ENCODE measurements around the gene SHISA2. TPM values are rescaled to one million over a fixed set of nuclear protein-coding genes. Genes with fewer than 3 reads are reported as not detected.

SHISA2 gene
- total RNA-seq, 2 experiments from 2014 or later = 0.45 to 0.50 TPM

- Mint-ChIP-seq H3K4me1 (ENCODE audit: low read depth) (peaks cover 26% of the 10 kb centered on the region), H3K27me3 (ENCODE audit: low read depth) (peaks cover 22% of the 10 kb centered on the region), H3K4me3 (no peak overlapping the region), H3K9me3 (ENCODE audit: insufficient read depth) (no peaks in the 10 kb centered on the region), H3K27ac (no peak overlapping the region), H3K36me3 (ENCODE audit: low read depth) (no peaks in the 10 kb centered on the region)
- DNase-seq (no peak), ATAC-seq (no peak)
- ChIA-PET POLR2A (no interaction called here), CTCF (no interaction called here)
Measured at GRCh38 chr13:26047040-26047439, 4.8 kb downstream of the SHISA2 start.

DNA sequence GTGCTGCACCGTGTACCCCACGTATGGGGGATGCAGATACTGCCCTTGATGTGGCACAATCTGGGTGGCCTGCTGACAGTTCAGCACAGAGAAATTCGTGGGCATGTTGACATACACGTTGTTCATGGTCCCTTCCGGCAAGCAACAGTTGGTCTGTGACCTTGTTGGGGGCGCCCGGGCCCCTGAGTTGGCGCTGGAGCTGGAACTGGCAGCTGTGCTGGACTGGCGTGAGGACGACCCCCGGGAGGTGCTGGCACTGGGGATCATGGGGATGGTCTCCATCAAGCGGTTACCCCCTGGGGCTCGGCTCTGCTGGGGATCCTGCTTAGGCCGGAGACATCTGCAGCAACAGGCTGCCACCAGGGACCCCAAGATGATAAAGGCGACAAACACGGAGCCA is 5.2 kb downstream of the SHISA2 start:
- Mint-ChIP-seq H3K27ac (no peak overlapping the region), H3K4me3 (no peak overlapping the region)
- POLR2A ChIA-PET = no interaction called here

GRCh38 chr13:26045142-26045541 is 6.7 kb downstream of the SHISA2 start:
- ATAC-seq = peak; percentile 63
- Mint-ChIP-seq H3K4me1 (ENCODE audit: low read depth) (peaks cover 25% of the 10 kb centered on the region), H3K4me3 (no peak overlapping the region), H3K36me3 (ENCODE audit: low read depth) (no peaks in the 10 kb centered on the region), H3K9me3 (ENCODE audit: insufficient read depth) (no peaks in the 10 kb centered on the region), H3K27ac (peak overlapping the region; percentile 18), H3K27me3 (ENCODE audit: low read depth) (peaks cover 21% of the 10 kb centered on the region)
- DNase-seq = no peak
- ChIA-PET CTCF (no interaction called here), POLR2A (no interaction called here)

More for the DNA sequence above, 5.2 kb downstream of the SHISA2 start:
- no peaks in the 10 kb centered on the region for H3K9me3 Mint-ChIP-seq (ENCODE audit: insufficient read depth)
- H3K27me3 Mint-ChIP-seq (ENCODE audit: low read depth) = peaks cover 25% of the 10 kb centered on the region
- H3K36me3 Mint-ChIP-seq (ENCODE audit: low read depth) = no peaks in the 10 kb centered on the region
- CTCF ChIA-PET = no interaction called here
- ATAC-seq = no peak
- no peak for DNase-seq
- peaks cover 25% of the 10 kb centered on the region for H3K4me1 Mint-ChIP-seq (ENCODE audit: low read depth)

- H3K4me3 Mint-ChIP-seq = no peak overlapping the region
- peaks cover 16% of the 10 kb centered on the region for H3K4me1 Mint-ChIP-seq (ENCODE audit: low read depth)
- H3K36me3 Mint-ChIP-seq (ENCODE audit: low read depth) = no peaks in the 10 kb centered on the region
- ChIA-PET CTCF (interaction anchor here (1.2 kb wide), 2 partner anchors 46 to 213 kb away, joined by 3 to 4 read pairs; no protein-coding TSS in a partner anchor), POLR2A (interaction anchor here (0.6 kb wide), 1 partner anchor 104 kb away, joined by 4 read pairs; no protein-coding TSS in a partner anchor)
- no peak overlapping the region for H3K27ac Mint-ChIP-seq
- peaks cover 8% of the 10 kb centered on the region for H3K27me3 Mint-ChIP-seq (ENCODE audit: low read depth)
- DNase-seq (no peak), ATAC-seq (no peak)
- no peaks in the 10 kb centered on the region for H3K9me3 Mint-ChIP-seq (ENCODE audit: insufficient read depth)
Measured at GRCh38 chr13:26042785-26043184, 9.0 kb downstream of the SHISA2 start.

- CTCF ChIA-PET = no interaction called here
Measured at GRCh38 chr13:26041444-26041843, 10.4 kb downstream of the SHISA2 start.

GRCh38 chr13:26038931-26039475 is 12.8 kb downstream of the SHISA2 start:
- POLR2A ChIA-PET = no interaction called here
- DNase-seq = no peak
- H3K27me3 Mint-ChIP-seq (ENCODE audit: low read depth) = peaks cover 5% of the 10 kb centered on the region
- CTCF ChIA-PET = no interaction called here
- no peaks in the 10 kb centered on the region for H3K36me3 Mint-ChIP-seq (ENCODE audit: low read depth)
- H3K4me3 Mint-ChIP-seq = no peak overlapping the region
- H3K4me1 Mint-ChIP-seq (ENCODE audit: low read depth) = peaks cover 4% of the 10 kb centered on the region
- no peak for ATAC-seq
- no peak overlapping the region for H3K27ac Mint-ChIP-seq
- H3K9me3 Mint-ChIP-seq (ENCODE audit: insufficient read depth) = no peaks in the 10 kb centered on the region

More at GRCh38 chr13:26041444-26041843, 10.4 kb downstream of the SHISA2 start:
- Mint-ChIP-seq H3K4me3 (no peak overlapping the region), H3K36me3 (ENCODE audit: low read depth) (no peaks in the 10 kb centered on the region), H3K9me3 (ENCODE audit: insufficient read depth) (no peaks in the 10 kb centered on the region), H3K4me1 (ENCODE audit: low read depth) (peaks cover 16% of the 10 kb centered on the region), H3K27me3 (ENCODE audit: low read depth) (peaks cover 5% of the 10 kb centered on the region), H3K27ac (no peak overlapping the region)
- POLR2A ChIA-PET = no interaction called here
- DNase-seq (no peak), ATAC-seq (no peak)

- no peak overlapping the region for H3K27ac Mint-ChIP-seq
- ATAC-seq (no peak), DNase-seq (peak; percentile 47)
- ChIA-PET POLR2A (no interaction called here), CTCF (interaction anchor here (0.7 to 1.3 kb wide), 4 partner anchors 16 to 30 kb away, joined by 3 to 4 read pairs (median 3); no protein-coding TSS in a partner anchor)
- no peaks in the 10 kb centered on the region for H3K4me1 Mint-ChIP-seq (ENCODE audit: low read depth)
- no peaks in the 10 kb centered on the region for H3K36me3 Mint-ChIP-seq (ENCODE audit: low read depth)
- H3K4me3 Mint-ChIP-seq = no peak overlapping the region
- H3K27me3 Mint-ChIP-seq (ENCODE audit: low read depth) = peaks cover 7% of the 10 kb centered on the region
- H3K9me3 Mint-ChIP-seq (ENCODE audit: insufficient read depth) = no peaks in the 10 kb centered on the region
Measured at GRCh38 chr13:26037302-26037701, 14.5 kb downstream of the SHISA2 start.

GRCh38 chr13:26036383-26036782 is 15.4 kb downstream of the SHISA2 start:
- ChIA-PET POLR2A (no interaction called here), CTCF (interaction anchor here (0.6 kb wide), 1 partner anchor 62 kb away, joined by 3 read pairs; no protein-coding TSS in a partner anchor)
- ATAC-seq = no peak
- Mint-ChIP-seq H3K9me3 (ENCODE audit: insufficient read depth) (no peaks in the 10 kb centered on the region), H3K4me1 (ENCODE audit: low read depth) (no peaks in the 10 kb centered on the region), H3K4me3 (no peak overlapping the region), H3K36me3 (ENCODE audit: low read depth) (no peaks in the 10 kb centered on the region), H3K27ac (no peak overlapping the region), H3K27me3 (ENCODE audit: low read depth) (peaks cover 2% of the 10 kb centered on the region)
- DNase-seq = no peak

- no peak overlapping the region for H3K4me3 Mint-ChIP-seq
- POLR2A ChIA-PET = no interaction called here
- DNase-seq = no peak
- CTCF ChIA-PET = no interaction called here
- no peak for ATAC-seq
- H3K4me1 Mint-ChIP-seq (ENCODE audit: low read depth) = no peaks in the 10 kb centered on the region
- H3K36me3 Mint-ChIP-seq (ENCODE audit: low read depth) = no peaks in the 10 kb centered on the region
- no peaks in the 10 kb centered on the region for H3K9me3 Mint-ChIP-seq (ENCODE audit: insufficient read depth)
- no peak overlapping the region for H3K27ac Mint-ChIP-seq
- peaks cover 2% of the 10 kb centered on the region for H3K27me3 Mint-ChIP-seq (ENCODE audit: low read depth)
Measured at GRCh38 chr13:26034018-26034417, 17.8 kb downstream of the SHISA2 start.

DNA sequence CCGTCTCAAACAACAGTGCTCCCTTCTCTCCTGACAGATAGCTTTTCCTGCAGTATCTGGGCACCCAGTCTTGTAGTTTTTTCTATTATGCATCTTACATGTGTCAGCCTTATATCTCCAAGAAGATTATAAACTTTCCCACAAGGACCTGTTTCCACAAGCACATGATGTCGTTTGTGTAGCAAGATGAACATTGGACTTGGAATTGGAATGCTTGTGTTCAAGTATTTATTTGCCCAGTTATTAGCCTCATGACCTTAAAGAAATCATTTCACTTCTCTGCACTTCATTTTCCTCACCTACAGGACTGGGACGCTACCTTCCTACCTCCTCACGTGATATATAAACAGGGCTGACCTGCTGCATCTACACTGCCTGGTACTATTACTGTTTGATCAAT is 21.5 kb downstream of the SHISA2 start:
- ATAC-seq (no peak), DNase-seq (no peak)
- peaks cover 4% of the 10 kb centered on the region for H3K27me3 Mint-ChIP-seq (ENCODE audit: low read depth)
- POLR2A ChIA-PET = interaction anchor here (0.6 kb wide), 1 partner anchor 518 kb away, joined by 3 read pairs; no protein-coding TSS in a partner anchor
- H3K4me1 Mint-ChIP-seq (ENCODE audit: low read depth) = no peaks in the 10 kb centered on the region
- no peak overlapping the region for H3K27ac Mint-ChIP-seq
- CTCF ChIA-PET = no interaction called here
- H3K36me3 Mint-ChIP-seq (ENCODE audit: low read depth) = no peaks in the 10 kb centered on the region
- no peaks in the 10 kb centered on the region for H3K9me3 Mint-ChIP-seq (ENCODE audit: insufficient read depth)
- H3K4me3 Mint-ChIP-seq = no peak overlapping the region

DNA sequence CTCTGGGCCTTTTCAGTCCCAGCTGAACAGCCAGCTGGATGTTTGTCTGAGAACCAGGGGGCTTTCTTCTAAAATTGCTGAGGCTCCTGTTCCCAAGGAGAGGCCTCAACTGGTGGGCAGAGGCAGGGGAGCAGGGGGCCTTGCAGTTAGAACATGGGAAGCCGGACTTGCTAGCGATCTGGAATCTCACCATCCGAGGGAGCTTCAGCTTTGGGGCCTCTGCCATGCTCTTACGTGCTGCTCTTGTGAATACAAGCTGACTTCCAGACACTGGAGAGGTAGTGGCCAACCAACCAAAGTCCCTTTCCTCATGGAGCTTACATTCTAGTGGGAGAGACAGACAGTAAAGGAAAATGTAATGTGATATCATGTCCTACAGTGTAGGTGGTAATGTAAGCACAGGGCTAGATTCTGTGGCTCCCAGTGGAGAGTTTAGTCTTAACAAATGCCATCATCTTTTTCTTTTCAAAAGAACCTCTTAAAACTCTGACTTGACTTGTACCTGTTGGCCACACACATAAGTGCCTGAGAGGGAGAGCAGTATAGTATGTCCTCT is 22.2 kb downstream of the SHISA2 start:
- Mint-ChIP-seq H3K4me1 (ENCODE audit: low read depth) (no peaks in the 10 kb centered on the region), H3K36me3 (ENCODE audit: low read depth) (no peaks in the 10 kb centered on the region), H3K9me3 (ENCODE audit: insufficient read depth) (no peaks in the 10 kb centered on the region), H3K27me3 (ENCODE audit: low read depth) (peaks cover 8% of the 10 kb centered on the region), H3K4me3 (no peak overlapping the region), H3K27ac (no peak overlapping the region)
- ChIA-PET POLR2A (interaction anchor here (0.6 kb wide), 1 partner anchor 519 kb away, joined by 3 read pairs; no protein-coding TSS in a partner anchor), CTCF (no interaction called here)
- DNase-seq = no peak
- no peak for ATAC-seq

DNA sequence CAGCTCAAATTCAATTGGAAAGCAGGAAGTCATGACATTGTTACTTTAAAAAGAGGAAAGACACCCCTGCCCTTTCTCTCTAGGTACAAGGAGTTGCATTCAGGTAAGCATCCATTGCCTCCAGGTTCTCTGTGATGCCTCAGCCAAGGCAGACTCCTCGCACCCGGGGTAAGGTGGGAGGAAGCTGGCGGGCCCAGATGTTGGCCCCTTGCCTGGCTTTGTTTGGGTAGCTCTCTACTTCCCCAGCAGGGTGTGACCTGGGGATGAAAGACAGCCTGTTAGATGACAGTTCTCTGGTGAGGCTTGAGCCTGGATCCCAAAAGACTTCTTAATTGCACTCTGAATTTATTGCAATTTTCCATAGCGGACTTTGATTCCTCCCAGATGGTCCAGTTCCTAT is 25.6 kb downstream of the SHISA2 start:
- ChIA-PET CTCF (no interaction called here), POLR2A (no interaction called here)
- no peak overlapping the region for H3K4me3 Mint-ChIP-seq
- DNase-seq = no peak
- H3K27me3 Mint-ChIP-seq (ENCODE audit: low read depth) = peaks cover 10% of the 10 kb centered on the region
- no peak for ATAC-seq
- no peaks in the 10 kb centered on the region for H3K36me3 Mint-ChIP-seq (ENCODE audit: low read depth)
- H3K9me3 Mint-ChIP-seq (ENCODE audit: insufficient read depth) = no peaks in the 10 kb centered on the region
- H3K4me1 Mint-ChIP-seq (ENCODE audit: low read depth) = no peaks in the 10 kb centered on the region
- no peak overlapping the region for H3K27ac Mint-ChIP-seq

- peaks cover 2% of the 10 kb centered on the region for H3K36me3 Mint-ChIP-seq (ENCODE audit: low read depth)
- no peaks in the 10 kb centered on the region for H3K4me1 Mint-ChIP-seq (ENCODE audit: low read depth)
- peaks cover 10% of the 10 kb centered on the region for H3K27me3 Mint-ChIP-seq (ENCODE audit: low read depth)
- POLR2A ChIA-PET = no interaction called here
- CTCF ChIA-PET = no interaction called here
- no peak for DNase-seq
- no peak for ATAC-seq
- H3K27ac Mint-ChIP-seq = no peak overlapping the region
- H3K4me3 Mint-ChIP-seq = no peak overlapping the region
- H3K9me3 Mint-ChIP-seq (ENCODE audit: insufficient read depth) = no peaks in the 10 kb centered on the region
Measured at GRCh38 chr13:26025771-26026170, 26.0 kb downstream of the SHISA2 start.

Data from activated CD8-positive, alpha-beta T cell treated with anti-CD3 and anti-CD28 coated beads, Interleukin-2, amount 10 ng/mL, durations not matched to agents 7 days and 5 days (primary cell).